GM12872 (cell line): Measurements from ENCODE around the gene PDE2A.
A peak's percentile ranks its signal among the peaks of the same experiment; 100 is the strongest.

Source experiments
- CTCF ChIP-seq: IDR thresholded peaks from 3 replicates; pipeline ENCODE4 v1.5.1; 2011; ENCODE audit warnings: low read depth, mild to moderate bottlenecking, low read length, moderate library complexity; ENCODE audit not compliant: insufficient read depth

The PDE2A gene

GRCh38 chr11:72586321-72587090 lies 87.7 kb downstream of the PDE2A start:
- no peak for TF ChIP-seq CTCF

- TF ChIP-seq CTCF = peak; percentile 95
Measured at GRCh38 chr11:72585762-72586311, 88.4 kb downstream of the PDE2A start.

- TF ChIP-seq CTCF = no peak
Measured at GRCh38 chr11:72584939-72585597, 89.2 kb downstream of the PDE2A start.

- TF ChIP-seq CTCF = no peak
Measured at GRCh38 chr11:72584293-72584938, 89.8 kb downstream of the PDE2A start.

- no peak for TF ChIP-seq CTCF
Measured at GRCh38 chr11:72583616-72584292, 90.5 kb downstream of the PDE2A start.

GRCh38 chr11:72583177-72583553 lies 91.1 kb downstream of the PDE2A start:
- no peak for TF ChIP-seq CTCF
